GM06990 (cell line): ENCODE measurements around the gene CDCA3.

ENCODE experiments used
- DNase-seq: peaks from one replicate; pipeline ENCODE4 v3.0.0-alpha.2; 2011; ENCODE audit not compliant: insufficient read length; ENCODE audit errors: extremely low read depth
- H3K27me3 ChIP-seq: replicated peaks from 2 replicates; pipeline ENCODE4 v1.6.0; 2011; ENCODE audit warnings: low read length; ENCODE audit not compliant: control insufficient read depth, insufficient read depth
- H3K36me3 ChIP-seq: 2 replicates; pipeline ENCODE4 v1.5.1; 2011; ENCODE audit warnings: low read length; ENCODE audit not compliant: control insufficient read depth, insufficient read depth
- H3K4me3 ChIP-seq: replicated peaks from 2 replicates; pipeline ENCODE4 v1.5.1; 2011; ENCODE audit warnings: low read depth, mild to moderate bottlenecking, control low read depth, low read length
- TF ChIP-seq, protein P1 (sequence below): IDR thresholded peaks from 2 replicates; pipeline ENCODE4 v1.5.1; 2011; ENCODE audit warnings: low read length, control low read depth, mild to moderate bottlenecking, inconsistent platforms; ENCODE audit not compliant: insufficient read depth, poor library complexity, severe bottlenecking

The CDCA3 gene

DNA sequence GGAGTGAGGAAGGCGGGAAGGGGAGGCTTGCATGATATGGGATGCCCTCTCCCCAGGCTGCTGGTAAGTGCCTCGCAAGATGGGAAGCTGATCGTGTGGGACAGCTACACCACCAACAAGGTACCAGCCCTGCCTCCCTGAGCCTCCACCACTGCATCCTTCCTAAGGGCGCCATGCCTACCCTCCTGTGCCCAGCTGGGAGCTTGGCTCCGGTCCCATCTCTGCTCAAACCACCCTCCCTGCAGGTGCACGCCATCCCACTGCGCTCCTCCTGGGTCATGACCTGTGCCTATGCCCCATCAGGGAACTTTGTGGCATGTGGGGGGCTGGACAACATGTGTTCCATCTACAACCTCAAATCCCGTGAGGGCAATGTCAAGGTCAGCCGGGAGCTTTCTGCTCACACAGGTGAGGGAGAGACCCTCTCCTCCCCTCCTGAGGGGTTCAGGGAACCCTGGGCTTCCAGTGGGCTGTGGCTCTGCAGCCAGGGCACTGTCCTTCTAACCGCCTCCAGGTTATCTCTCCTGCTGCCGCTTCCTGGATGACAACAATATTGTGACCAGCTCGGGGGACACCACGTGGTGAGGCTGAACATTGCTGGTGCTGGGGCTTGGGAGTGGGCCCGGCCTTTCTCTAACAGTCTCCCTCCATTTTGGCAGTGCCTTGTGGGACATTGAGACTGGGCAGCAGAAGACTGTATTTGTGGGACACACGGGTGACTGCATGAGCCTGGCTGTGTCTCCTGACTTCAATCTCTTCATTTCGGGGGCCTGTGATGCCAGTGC, 7.8 kb downstream of the CDCA3 start:
- DNase-seq = no peak

DNA sequence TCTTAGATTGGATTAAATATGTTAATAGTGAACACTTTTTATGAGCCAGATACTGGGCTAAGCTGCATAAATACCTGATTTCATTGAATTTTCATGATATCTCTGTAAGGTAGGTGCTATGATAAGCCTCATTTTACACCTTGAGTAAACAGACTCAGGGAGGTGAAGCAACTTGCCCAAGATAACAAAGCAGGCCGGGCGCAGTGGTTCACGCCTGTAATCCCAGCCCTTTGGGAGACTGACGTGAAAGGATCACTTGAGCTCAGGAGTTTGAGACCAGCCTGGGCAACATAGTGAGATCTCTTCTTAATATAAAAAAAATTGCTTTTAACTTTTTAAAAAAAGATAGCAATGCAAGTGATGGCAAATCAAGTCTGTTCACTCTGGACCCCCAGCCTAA, 9.0 kb downstream of the CDCA3 start:
- Histone ChIP-seq H3K36me3 (peaks cover 4% of the 10 kb centered on the region), H3K27me3 (no peaks in the 10 kb centered on the region), H3K4me3 (no peak overlapping the region)
- TF ChIP-seq, protein P1, sequence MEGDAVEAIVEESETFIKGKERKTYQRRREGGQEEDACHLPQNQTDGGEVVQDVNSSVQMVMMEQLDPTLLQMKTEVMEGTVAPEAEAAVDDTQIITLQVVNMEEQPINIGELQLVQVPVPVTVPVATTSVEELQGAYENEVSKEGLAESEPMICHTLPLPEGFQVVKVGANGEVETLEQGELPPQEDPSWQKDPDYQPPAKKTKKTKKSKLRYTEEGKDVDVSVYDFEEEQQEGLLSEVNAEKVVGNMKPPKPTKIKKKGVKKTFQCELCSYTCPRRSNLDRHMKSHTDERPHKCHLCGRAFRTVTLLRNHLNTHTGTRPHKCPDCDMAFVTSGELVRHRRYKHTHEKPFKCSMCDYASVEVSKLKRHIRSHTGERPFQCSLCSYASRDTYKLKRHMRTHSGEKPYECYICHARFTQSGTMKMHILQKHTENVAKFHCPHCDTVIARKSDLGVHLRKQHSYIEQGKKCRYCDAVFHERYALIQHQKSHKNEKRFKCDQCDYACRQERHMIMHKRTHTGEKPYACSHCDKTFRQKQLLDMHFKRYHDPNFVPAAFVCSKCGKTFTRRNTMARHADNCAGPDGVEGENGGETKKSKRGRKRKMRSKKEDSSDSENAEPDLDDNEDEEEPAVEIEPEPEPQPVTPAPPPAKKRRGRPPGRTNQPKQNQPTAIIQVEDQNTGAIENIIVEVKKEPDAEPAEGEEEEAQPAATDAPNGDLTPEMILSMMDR = no peak
- no peak for DNase-seq

More for the DNA sequence above, 7.8 kb downstream of the CDCA3 start:
- TF ChIP-seq, protein P1 = no peak
- H3K27me3 ChIP-seq = no peaks in the 10 kb centered on the region
- H3K36me3 ChIP-seq = peaks cover 4% of the 10 kb centered on the region
- H3K4me3 ChIP-seq = no peak overlapping the region

DNA sequence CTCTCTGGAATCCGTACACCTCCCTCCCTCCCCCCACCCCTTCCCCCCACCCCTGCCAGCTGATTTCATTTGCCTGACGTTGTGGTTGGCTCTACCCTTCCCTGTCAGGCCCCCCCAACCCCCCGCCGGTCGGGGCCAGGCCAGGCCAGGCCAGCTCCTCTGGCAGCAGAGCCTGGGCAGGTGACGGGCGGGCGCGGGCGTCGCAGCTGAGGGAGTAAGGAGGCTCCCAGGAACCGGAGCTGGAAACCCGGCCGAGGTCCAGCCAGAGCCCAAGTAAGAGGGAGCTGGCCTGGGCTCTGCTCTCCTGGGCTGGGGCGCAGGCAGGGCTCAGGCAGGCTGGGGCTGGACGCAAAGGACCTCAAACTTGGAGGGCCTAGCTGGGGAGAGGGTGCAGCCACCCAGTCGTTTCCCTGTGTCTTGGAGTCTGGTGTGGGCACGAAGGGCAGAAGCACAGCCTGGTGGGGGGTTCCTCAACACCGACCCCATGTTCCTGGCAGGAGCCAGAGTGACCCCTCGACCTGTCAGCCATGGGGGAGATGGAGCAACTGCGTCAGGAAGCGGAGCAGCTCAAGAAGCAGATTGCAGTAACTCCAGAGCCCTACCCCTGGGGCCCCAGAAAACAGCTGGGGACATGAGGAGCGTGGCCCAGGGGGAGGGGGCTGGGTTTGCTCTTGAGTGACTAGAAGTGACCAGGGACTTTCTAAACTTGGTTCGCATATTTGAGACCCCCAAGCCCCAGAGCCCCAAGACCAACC, 10.1 kb downstream of the CDCA3 start, which contains the start of gene GNB3:
Gene GNB3, plus strand, starts transcription at position 165 of the 755 bp plus-strand sequence. Its CDS starts 363 bp downstream, at position 528.
- Histone ChIP-seq H3K4me3 (no peak within 1 kb of the TSS), H3K27me3 (no peaks in the 10 kb centered on the region), H3K36me3 (peaks cover under 1% of the 10 kb centered on the region; the same call in 1 of the 2 replicates)
- no peak for DNase-seq
- TF ChIP-seq, protein P1 = no peak

DNA sequence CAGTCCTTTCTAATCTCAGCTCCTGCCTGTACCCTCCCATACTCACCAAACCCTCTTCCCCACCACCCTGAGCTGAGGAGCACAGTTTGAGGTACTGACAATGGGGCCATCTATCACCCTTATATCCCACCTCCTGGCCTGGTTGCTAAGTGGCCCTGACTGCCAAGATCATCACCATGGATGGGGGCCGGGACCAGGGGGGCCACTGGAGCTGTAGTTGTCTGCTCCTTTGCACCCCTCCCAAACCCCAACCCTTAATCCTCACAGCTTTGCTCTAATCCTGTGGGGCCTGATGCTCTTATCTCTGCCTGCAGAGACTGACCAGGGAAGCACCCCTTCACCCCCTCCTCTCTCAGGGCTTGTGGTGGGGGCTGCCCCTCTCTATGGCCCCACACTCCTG, 10.8 kb downstream of the CDCA3 start:
- no peak for DNase-seq
- Histone ChIP-seq H3K27me3 (no peaks in the 10 kb centered on the region), H3K36me3 (no peaks in the 10 kb centered on the region; the same call in 1 of the 2 replicates), H3K4me3 (no peak overlapping the region)
- TF ChIP-seq, protein P1 = no peak

DNA sequence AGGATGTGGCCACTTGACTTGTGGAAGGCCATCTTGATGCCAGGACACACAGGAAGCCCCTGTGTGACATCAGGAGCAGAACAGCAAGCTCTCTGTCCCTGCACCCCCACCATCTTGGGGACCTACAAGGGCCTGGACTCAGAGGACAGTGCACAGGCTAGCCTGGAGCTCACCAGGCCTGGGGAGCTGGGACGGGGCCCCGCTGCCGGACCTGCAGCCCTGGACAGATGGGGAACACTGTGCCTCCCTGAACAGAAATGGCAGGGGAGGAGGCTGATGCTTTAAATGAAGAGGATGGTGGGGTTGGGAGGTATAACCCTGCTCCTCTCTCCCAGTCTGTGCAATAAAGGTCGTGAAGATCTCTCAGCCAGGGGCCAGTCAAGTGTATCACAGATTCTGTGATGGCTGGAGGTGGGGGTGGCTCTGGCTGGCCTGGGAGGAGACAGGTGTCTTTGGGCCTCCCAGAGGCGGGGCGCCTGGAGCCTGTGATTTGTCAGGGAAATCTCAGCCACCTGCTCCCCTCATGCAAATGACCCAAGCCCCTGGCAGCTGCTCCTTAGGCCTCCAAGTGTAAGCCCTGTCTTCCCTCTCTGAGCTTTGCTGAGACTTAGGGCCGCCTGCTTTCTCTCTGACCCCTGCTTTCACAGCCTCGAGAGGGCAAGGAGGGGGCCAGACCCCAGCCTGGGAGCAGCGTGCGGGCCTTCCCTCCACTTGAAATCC, 11.4 kb downstream of the CDCA3 start:
- TF ChIP-seq, protein P1 = no peak
- DNase-seq = peak; percentile 66
- Histone ChIP-seq H3K27me3 (no peaks in the 10 kb centered on the region), H3K36me3 (no peaks in the 10 kb centered on the region), H3K4me3 (no peak overlapping the region)
